MCF 10A (cell line): ENCODE results near the gene PKD1. TPM values are rescaled to one million over a fixed set of nuclear protein-coding genes. Genes with fewer than 3 reads are reported as not detected.
A peak's percentile ranks its signal among the peaks of the same experiment; 100 is the strongest.

Experiments used
- BruUV-seq: library from RNA; stranded (reverse); fragments of 400-500 nt; replicated peaks from 2 replicates; lab custom pipeline; 2021; lab: Mats Ljungman, UMichigan
- CTCF ChIA-PET: fragments of 300-600 bp; sonication (Branson Sonifier 250); formaldehyde crosslinking; extraction: SDS; loops from one replicate; lab custom pipeline; 2021; ENCODE audit warnings: antibody characterized with exemption, inconsistent platforms; lab: Yijun Ruan, JAX
- POLR2A ChIA-PET: fragments of 300-600, 350-650 bp; sonication (Branson Sonifier 250); formaldehyde crosslinking; extraction: SDS; loops from one replicate; lab custom pipeline; 2020; ENCODE audit warnings: antibody characterized with exemption, inconsistent platforms; lab: Yijun Ruan, JAX
- DNase-seq: peaks from one replicate; pipeline ENCODE4 v3.0.0-alpha.2; 2018; ENCODE audit not compliant: unreplicated experiment
- H3K27ac Mint-ChIP-seq: one replicate; pipeline ENCODE4 v1.8.0; 2022; ENCODE audit warnings: mild to moderate bottlenecking, low read depth, mixed read lengths; ENCODE audit not compliant: unreplicated experiment
- H3K27me3 Mint-ChIP-seq: one replicate; pipeline ENCODE4 v1.8.0; 2022; ENCODE audit warnings: mixed read lengths; ENCODE audit not compliant: insufficient read depth, unreplicated experiment
- H3K36me3 Mint-ChIP-seq: one replicate; pipeline ENCODE4 v1.8.0; 2022; ENCODE audit warnings: mild to moderate bottlenecking, moderate library complexity, mixed read lengths; ENCODE audit not compliant: insufficient read depth, unreplicated experiment
- H3K4me1 Mint-ChIP-seq: one replicate; pipeline ENCODE4 v1.8.0; 2022; ENCODE audit warnings: mixed read lengths; ENCODE audit not compliant: insufficient read depth, unreplicated experiment
- H3K4me3 Mint-ChIP-seq: one replicate; pipeline ENCODE4 v1.8.0; 2022; ENCODE audit warnings: mild to moderate bottlenecking, moderate library complexity, mixed read lengths; ENCODE audit not compliant: unreplicated experiment
- H3K9me3 Mint-ChIP-seq: one replicate; pipeline ENCODE4 v1.8.0; 2022; ENCODE audit warnings: mixed read lengths; ENCODE audit not compliant: unreplicated experiment
- CTCF ChIP-seq: fragments of 200-600 bp; IDR thresholded peaks from one replicate; pipeline ENCODE4 v1.8.0; 2022; ENCODE audit warnings: antibody characterized with exemption, mild to moderate bottlenecking; ENCODE audit not compliant: unreplicated experiment
- intact Hi-C: fragments of 100-400 bp; cut with micrococcal nuclease; formaldehyde crosslinking; loops from 2 replicates; pipeline ENCODE4 v1.14.1; 2022
- total RNA-seq: library from RNA; stranded (reverse); gene quantifications from 2 replicates; pipeline ENCODE4 v1.2.3, GENCODE V29; 2022

PKD1 gene
- total RNA-seq, 1 experiment from 2014 or later, result 187 TPM

- no peaks in the 10 kb centered on the region for H3K9me3 Mint-ChIP-seq
- H3K4me3 Mint-ChIP-seq, result no peak overlapping the region
- H3K36me3 Mint-ChIP-seq, result peaks cover 38% of the 10 kb centered on the region
- H3K27me3 Mint-ChIP-seq, result no peaks in the 10 kb centered on the region
- no peaks in the 10 kb centered on the region for H3K4me1 Mint-ChIP-seq
- CTCF ChIA-PET, result interaction anchor here (0.6 kb wide), 1 partner anchor 140 kb away, joined by 3 read pairs; no protein-coding TSS in a partner anchor
- POLR2A ChIA-PET, result no interaction called here
- BruUV-seq, result no TSS peak
- intact Hi-C loops, result no loop called here
- no peak for DNase-seq
- no peak overlapping the region for H3K27ac Mint-ChIP-seq
- no peak for TF ChIP-seq CTCF
Observed at GRCh38 chr16:2054543-2055245, 81.0 kb downstream of the PKD1 start.

GRCh38 chr16:2053897-2054296 is 81.8 kb downstream of the PKD1 start:
- no TSS peak for BruUV-seq
- Mint-ChIP-seq H3K27ac (no peak overlapping the region), H3K4me3 (no peak overlapping the region), H3K36me3 (peaks cover 38% of the 10 kb centered on the region), H3K9me3 (no peaks in the 10 kb centered on the region), H3K4me1 (no peaks in the 10 kb centered on the region), H3K27me3 (no peaks in the 10 kb centered on the region)
- no peak for DNase-seq
- POLR2A ChIA-PET, result interaction anchor here (0.5 kb wide), 1 partner anchor 85 kb away, joined by 3 read pairs; no protein-coding TSS in a partner anchor
- intact Hi-C loops, result no loop called here
- CTCF ChIA-PET, result no interaction called here
- no peak for TF ChIP-seq CTCF

GRCh38 chr16:2053211-2053610 is 82.5 kb downstream of the PKD1 start:
- BruUV-seq, result no TSS peak
- intact Hi-C loops, result no loop called here
- H3K4me3 Mint-ChIP-seq, result no peak overlapping the region
- peaks cover 6% of the 10 kb centered on the region for H3K4me1 Mint-ChIP-seq
- ChIA-PET CTCF (interaction anchor here (0.6 kb wide), 1 partner anchor 123 kb away, joined by 3 read pairs; no protein-coding TSS in a partner anchor), POLR2A (interaction anchor here (0.5 kb wide), 1 partner anchor 86 kb away, joined by 3 read pairs; no protein-coding TSS in a partner anchor)
- H3K36me3 Mint-ChIP-seq, result peaks cover 38% of the 10 kb centered on the region
- no peaks in the 10 kb centered on the region for H3K9me3 Mint-ChIP-seq
- H3K27ac Mint-ChIP-seq, result no peak overlapping the region
- no peak for TF ChIP-seq CTCF
- no peak for DNase-seq
- H3K27me3 Mint-ChIP-seq, result no peaks in the 10 kb centered on the region

GRCh38 chr16:2048116-2048543 is 87.6 kb downstream of the PKD1 start:
- intact Hi-C loops, result no loop called here
- no peaks in the 10 kb centered on the region for H3K27me3 Mint-ChIP-seq
- H3K27ac Mint-ChIP-seq, result peak overlapping the region; percentile 63
- no TSS peak for BruUV-seq
- peaks cover 23% of the 10 kb centered on the region for H3K36me3 Mint-ChIP-seq
- peaks cover 20% of the 10 kb centered on the region for H3K4me1 Mint-ChIP-seq
- H3K9me3 Mint-ChIP-seq, result no peaks in the 10 kb centered on the region
- POLR2A ChIA-PET, result interaction anchor here (0.6 to 3.0 kb wide), 20 partner anchors 8 to 1623 kb away, joined by 3 to 33 read pairs (median 6); partner anchors contain the start of genes MLST8, NHERF2, RAB11FIP3 and RPS2
- TF ChIP-seq CTCF, result no peak
- no peak for DNase-seq
- CTCF ChIA-PET, result interaction anchor here (0.5 to 3.4 kb wide), 10 partner anchors 16 to 92 kb away, joined by 3 to 15 read pairs (median 4); no protein-coding TSS in a partner anchor
- peak overlapping the region; percentile 86 for H3K4me3 Mint-ChIP-seq
